ENCODE data around the gene SNX7. TPM values are rescaled to one million over a fixed set of nuclear protein-coding genes. Genes with fewer than 3 reads are reported as not detected.

Gene SNX7
- total RNA-seq, 1 donor: 78.9 TPM

- no peak for TF ChIP-seq CTCF (IDR thresholded peaks at IDR 0.05; ENCODE audit: extremely low read depth, low read depth, low read length)
- no peaks in the 10 kb centered on the region for H3K79me2 ChIP-seq (ENCODE audit: insufficient read depth, low read length)
- H2AFZ ChIP-seq (ENCODE audit: low read length): no peak overlapping the region
- H3K27ac ChIP-seq (ENCODE audit: low read depth, low read length): no peak overlapping the region
- H3K36me3 ChIP-seq (ENCODE audit: insufficient read depth, low read length): peaks cover 6% of the 10 kb centered on the region
- no peak overlapping the region for H3K4me2 ChIP-seq (ENCODE audit: insufficient read depth, low read length)
- H3K4me1 ChIP-seq (ENCODE audit: insufficient read depth, low read length): no peaks in the 10 kb centered on the region
- no peaks in the 10 kb centered on the region for H4K20me1 ChIP-seq (ENCODE audit: insufficient read depth, low read length)
- no peaks in the 10 kb centered on the region for H3K27me3 ChIP-seq (ENCODE audit: insufficient read depth, low read length)
- no peak overlapping the region for H3K4me3 ChIP-seq (ENCODE audit: insufficient read depth, low read length)
- no peak for DNase-seq (ENCODE audit: insufficient read length, low spot score, missing footprints)
- no peaks in the 10 kb centered on the region for H3K9me3 ChIP-seq (ENCODE audit: low read depth, low read length)
These were observed 62.1 kb downstream of the SNX7 start for GRCh38 chr1:98723574-98723973.

GRCh38 chr1:98732985-98733781, 71.7 kb downstream of the SNX7 start:
- Histone ChIP-seq H3K4me2 (ENCODE audit: insufficient read depth, low read length) (no peak overlapping the region), H3K4me3 (ENCODE audit: insufficient read depth, low read length) (no peak overlapping the region), H3K27ac (ENCODE audit: low read depth, low read length) (no peak overlapping the region), H3K27me3 (ENCODE audit: insufficient read depth, low read length) (no peaks in the 10 kb centered on the region), H3K4me1 (ENCODE audit: insufficient read depth, low read length) (no peaks in the 10 kb centered on the region), H3K9me3 (ENCODE audit: low read depth, low read length) (no peaks in the 10 kb centered on the region), H4K20me1 (ENCODE audit: insufficient read depth, low read length) (peaks cover 3% of the 10 kb centered on the region), H2AFZ (ENCODE audit: low read length) (no peak overlapping the region), H3K79me2 (ENCODE audit: insufficient read depth, low read length) (no peaks in the 10 kb centered on the region), H3K36me3 (ENCODE audit: insufficient read depth, low read length) (no peaks in the 10 kb centered on the region)
- DNase-seq (ENCODE audit: insufficient read length, low spot score, missing footprints): no peak
- TF ChIP-seq CTCF (IDR thresholded peaks at IDR 0.05; ENCODE audit: extremely low read depth, low read depth, low read length): no peak

- Histone ChIP-seq H3K27ac (ENCODE audit: low read depth, low read length) (no peak overlapping the region), H3K27me3 (ENCODE audit: insufficient read depth, low read length) (no peaks in the 10 kb centered on the region), H3K9me3 (ENCODE audit: low read depth, low read length) (no peaks in the 10 kb centered on the region), H4K20me1 (ENCODE audit: insufficient read depth, low read length) (peaks cover 3% of the 10 kb centered on the region), H3K4me1 (ENCODE audit: insufficient read depth, low read length) (no peaks in the 10 kb centered on the region), H3K4me2 (ENCODE audit: insufficient read depth, low read length) (no peak overlapping the region), H3K4me3 (ENCODE audit: insufficient read depth, low read length) (no peak overlapping the region), H3K79me2 (ENCODE audit: insufficient read depth, low read length) (no peaks in the 10 kb centered on the region), H3K36me3 (ENCODE audit: insufficient read depth, low read length) (no peaks in the 10 kb centered on the region), H2AFZ (ENCODE audit: low read length) (no peak overlapping the region)
- no peak for TF ChIP-seq CTCF (IDR thresholded peaks at IDR 0.05; ENCODE audit: extremely low read depth, low read depth, low read length)
- no peak for DNase-seq (ENCODE audit: insufficient read length, low spot score, missing footprints)
These were observed 72.2 kb downstream of the SNX7 start for GRCh38 chr1:98733782-98734112.

- Histone ChIP-seq H3K9me3 (ENCODE audit: low read depth, low read length) (no peaks in the 10 kb centered on the region), H3K27me3 (ENCODE audit: insufficient read depth, low read length) (no peaks in the 10 kb centered on the region), H2AFZ (ENCODE audit: low read length) (no peak overlapping the region), H3K4me3 (ENCODE audit: insufficient read depth, low read length) (no peak overlapping the region), H3K36me3 (ENCODE audit: insufficient read depth, low read length) (no peaks in the 10 kb centered on the region), H3K79me2 (ENCODE audit: insufficient read depth, low read length) (no peaks in the 10 kb centered on the region), H4K20me1 (ENCODE audit: insufficient read depth, low read length) (peaks cover 3% of the 10 kb centered on the region), H3K4me1 (ENCODE audit: insufficient read depth, low read length) (no peaks in the 10 kb centered on the region), H3K27ac (ENCODE audit: low read depth, low read length) (no peak overlapping the region), H3K4me2 (ENCODE audit: insufficient read depth, low read length) (no peak overlapping the region)
- TF ChIP-seq CTCF (IDR thresholded peaks at IDR 0.05; ENCODE audit: extremely low read depth, low read depth, low read length): no peak
- peak; percentile 17 for DNase-seq (ENCODE audit: insufficient read length, low spot score, missing footprints)
These were observed 74.2 kb downstream of the SNX7 start for GRCh38 chr1:98735756-98736155.
